ENCODE measurements around the gene CLDN4.

The CLDN4 gene

GRCh38 chr7:73872056-73872908, 41.5 kb downstream of the CLDN4 start:
- Histone ChIP-seq H3K79me2 (ENCODE audit: control insufficient read depth, insufficient read depth, low read length, unreplicated experiment) (no peaks in the 10 kb centered on the region), H3K27me3 (ENCODE audit: insufficient read depth, low read length) (no peaks in the 10 kb centered on the region), H3K27ac (ENCODE audit: low read depth, low read length) (no peak overlapping the region), H3K36me3 (ENCODE audit: insufficient read depth, low read length) (no peaks in the 10 kb centered on the region), H3K4me1 (ENCODE audit: control insufficient read depth, insufficient read depth, low read length, unreplicated experiment) (no peaks in the 10 kb centered on the region), H2AFZ (ENCODE audit: low read length, unreplicated experiment) (no peak overlapping the region), H3K4me3 (ENCODE audit: low read depth, low read length) (no peak overlapping the region)

DNA sequence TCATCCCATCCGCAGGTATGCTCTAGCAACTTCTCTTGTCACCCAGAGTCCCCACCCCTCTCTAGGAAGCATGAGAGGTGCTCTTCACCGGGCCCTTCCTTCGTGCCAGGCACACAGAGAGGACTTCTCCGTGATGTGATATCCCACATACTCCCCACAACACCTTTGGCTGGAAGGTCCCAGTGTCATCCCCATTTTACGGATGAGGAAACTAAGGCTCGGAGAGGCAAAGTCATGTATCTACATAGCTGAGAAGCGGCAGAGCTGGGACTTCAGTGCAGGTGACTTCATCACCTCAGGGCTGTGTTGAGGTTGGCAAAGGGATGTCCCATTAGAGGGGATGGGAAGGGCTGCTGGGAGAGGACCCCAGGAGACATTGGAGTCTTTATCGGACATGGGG, 45.6 kb downstream of the CLDN4 start:
- Histone ChIP-seq H3K27me3 (ENCODE audit: insufficient read depth, low read length) (peaks cover 5% of the 10 kb centered on the region), H2AFZ (ENCODE audit: low read length, unreplicated experiment) (no peak overlapping the region), H3K4me1 (ENCODE audit: control insufficient read depth, insufficient read depth, low read length, unreplicated experiment) (peaks cover 15% of the 10 kb centered on the region), H3K79me2 (ENCODE audit: control insufficient read depth, insufficient read depth, low read length, unreplicated experiment) (no peaks in the 10 kb centered on the region), H3K27ac (ENCODE audit: low read depth, low read length) (no peak overlapping the region), H3K36me3 (ENCODE audit: insufficient read depth, low read length) (no peaks in the 10 kb centered on the region), H3K4me3 (ENCODE audit: low read depth, low read length) (no peak overlapping the region)

- Histone ChIP-seq H3K4me1 (ENCODE audit: control insufficient read depth, insufficient read depth, low read length, unreplicated experiment) (peaks cover 15% of the 10 kb centered on the region), H3K27me3 (ENCODE audit: insufficient read depth, low read length) (peaks cover 9% of the 10 kb centered on the region), H3K79me2 (ENCODE audit: control insufficient read depth, insufficient read depth, low read length, unreplicated experiment) (no peaks in the 10 kb centered on the region), H3K36me3 (ENCODE audit: insufficient read depth, low read length) (no peaks in the 10 kb centered on the region), H3K27ac (ENCODE audit: low read depth, low read length) (no peak overlapping the region), H3K4me3 (ENCODE audit: low read depth, low read length) (no peak overlapping the region), H2AFZ (ENCODE audit: low read length, unreplicated experiment) (no peak overlapping the region)
Observed at GRCh38 chr7:73876973-73877372, 46.2 kb downstream of the CLDN4 start.

DNA sequence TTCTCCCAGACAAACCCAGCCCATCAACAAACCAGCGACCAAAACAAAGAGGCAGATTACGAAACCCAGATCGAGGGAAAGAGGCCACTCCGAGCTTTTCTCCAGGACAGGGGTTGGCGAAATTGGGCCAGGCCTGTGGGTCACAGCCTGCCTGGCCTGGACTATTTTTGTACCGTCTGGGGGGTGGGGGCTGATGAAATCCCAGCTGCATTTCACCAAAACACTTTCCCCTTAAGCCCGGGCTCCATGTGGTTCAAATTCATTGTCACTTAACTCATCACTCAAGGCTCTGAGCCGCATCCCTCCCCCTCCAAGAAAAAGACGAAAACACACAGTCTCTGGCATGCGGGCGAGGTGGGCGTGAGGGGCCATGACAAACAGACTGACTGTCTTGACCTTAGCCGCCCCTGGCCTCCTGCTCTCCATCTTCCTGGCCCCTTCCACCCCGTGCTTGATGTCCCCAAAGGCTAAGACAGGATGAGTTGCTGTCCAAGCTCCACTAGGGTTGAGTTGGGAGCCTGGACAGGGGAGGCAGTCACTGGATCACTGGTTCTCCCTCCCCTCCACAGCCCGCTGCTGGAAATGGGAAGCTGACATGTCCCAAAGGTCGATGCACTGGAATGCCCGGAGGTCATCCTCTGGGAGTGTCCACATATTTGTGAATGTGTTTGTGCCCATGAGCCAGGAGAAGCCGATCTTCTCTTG, 49.3 kb downstream of the CLDN4 start:
- Histone ChIP-seq H2AFZ (ENCODE audit: low read length, unreplicated experiment) (no peak overlapping the region), H3K79me2 (ENCODE audit: control insufficient read depth, insufficient read depth, low read length, unreplicated experiment) (no peaks in the 10 kb centered on the region), H3K27ac (ENCODE audit: low read depth, low read length) (no peak overlapping the region), H3K36me3 (ENCODE audit: insufficient read depth, low read length) (no peaks in the 10 kb centered on the region), H3K27me3 (ENCODE audit: insufficient read depth, low read length) (peaks cover 10% of the 10 kb centered on the region), H3K4me1 (ENCODE audit: control insufficient read depth, insufficient read depth, low read length, unreplicated experiment) (peaks cover 15% of the 10 kb centered on the region), H3K4me3 (ENCODE audit: low read depth, low read length) (no peak overlapping the region)

GRCh38 chr7:73880755-73881328, 50.0 kb downstream of the CLDN4 start:
- Histone ChIP-seq H2AFZ (ENCODE audit: low read length, unreplicated experiment) (no peak overlapping the region), H3K4me3 (ENCODE audit: low read depth, low read length) (no peak overlapping the region), H3K27ac (ENCODE audit: low read depth, low read length) (no peak overlapping the region), H3K79me2 (ENCODE audit: control insufficient read depth, insufficient read depth, low read length, unreplicated experiment) (no peaks in the 10 kb centered on the region), H3K4me1 (ENCODE audit: control insufficient read depth, insufficient read depth, low read length, unreplicated experiment) (peaks cover 15% of the 10 kb centered on the region), H3K27me3 (ENCODE audit: insufficient read depth, low read length) (peaks cover 10% of the 10 kb centered on the region), H3K36me3 (ENCODE audit: insufficient read depth, low read length) (no peaks in the 10 kb centered on the region)

- H3K4me1 ChIP-seq (ENCODE audit: control insufficient read depth, insufficient read depth, low read length, unreplicated experiment): peaks cover 20% of the 10 kb centered on the region
- H3K27me3 ChIP-seq (ENCODE audit: insufficient read depth, low read length): peaks cover 10% of the 10 kb centered on the region
- H3K36me3 ChIP-seq (ENCODE audit: insufficient read depth, low read length): no peaks in the 10 kb centered on the region
- H3K4me3 ChIP-seq (ENCODE audit: low read depth, low read length): no peak overlapping the region
- H3K27ac ChIP-seq (ENCODE audit: low read depth, low read length): no peak overlapping the region
- no peaks in the 10 kb centered on the region for H3K79me2 ChIP-seq (ENCODE audit: control insufficient read depth, insufficient read depth, low read length, unreplicated experiment)
- no peak overlapping the region for H2AFZ ChIP-seq (ENCODE audit: low read length, unreplicated experiment)
Observed at GRCh38 chr7:73881352-73882046, 50.7 kb downstream of the CLDN4 start.

DNA sequence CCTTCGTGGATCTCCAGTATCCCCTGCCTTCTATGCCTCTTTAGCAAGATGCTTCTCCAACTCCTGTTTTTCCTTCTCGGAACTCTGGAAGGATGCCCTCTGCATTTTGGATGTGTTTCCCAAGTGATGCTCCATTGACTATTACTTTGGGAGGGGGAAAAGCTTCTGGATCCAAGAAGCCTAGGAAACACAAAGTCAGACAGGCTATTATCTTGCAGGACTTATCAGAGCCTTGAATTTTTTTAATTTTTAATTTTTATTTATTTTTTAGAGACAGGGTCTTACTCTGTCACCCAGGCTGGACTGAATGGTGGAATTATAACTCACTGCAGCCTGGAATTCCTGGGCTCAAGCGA, 51.2 kb downstream of the CLDN4 start:
- Histone ChIP-seq H3K27me3 (ENCODE audit: insufficient read depth, low read length) (peaks cover 10% of the 10 kb centered on the region), H3K36me3 (ENCODE audit: insufficient read depth, low read length) (no peaks in the 10 kb centered on the region)

More for the DNA sequence above, 51.2 kb downstream of the CLDN4 start:
- Histone ChIP-seq H3K79me2 (ENCODE audit: control insufficient read depth, insufficient read depth, low read length, unreplicated experiment) (no peaks in the 10 kb centered on the region), H2AFZ (ENCODE audit: low read length, unreplicated experiment) (no peak overlapping the region), H3K4me3 (ENCODE audit: low read depth, low read length) (no peak overlapping the region), H3K27ac (ENCODE audit: low read depth, low read length) (no peak overlapping the region), H3K4me1 (ENCODE audit: control insufficient read depth, insufficient read depth, low read length, unreplicated experiment) (peaks cover 24% of the 10 kb centered on the region)

Measured in ACC112 (cell line).